AG09309 (cell line): ENCODE results near the gene INHBA.

Experiments
- DNase-seq: peaks from one replicate; pipeline ENCODE4 v3.0.0-alpha.2; 2010; ENCODE audit warnings: low read depth
- H3K4me3 ChIP-seq: 2 replicates; pipeline ENCODE4 v1.5.1; 2011; ENCODE audit warnings: mild to moderate bottlenecking, low read depth, low read length, moderate library complexity; ENCODE audit not compliant: control insufficient read depth
- CTCF ChIP-seq: IDR thresholded peaks from 2 replicates; pipeline ENCODE4 v1.5.1; 2011; ENCODE audit warnings: mild to moderate bottlenecking, low read depth, low read length, inconsistent platforms; ENCODE audit not compliant: insufficient read depth, control insufficient read depth; ENCODE audit errors: missing control alignments

The INHBA gene

GRCh38 chr7:41702635-41703371 lies at the start of gene INHBA:
TSS of gene INHBA (minus strand) at chr7:41703090. CDS start at chr7:41700374, 2,716 bp downstream.
- H3K4me3 ChIP-seq, result peak within 1 kb of the TSS; percentile 60
- no peak for TF ChIP-seq CTCF
- DNase-seq, result peak; percentile 96

GRCh38 chr7:41752615-41753014 lies 49.7 kb upstream of the INHBA start:
- TF ChIP-seq CTCF, result no peak
- no peak for DNase-seq
- H3K4me3 ChIP-seq, result no peak overlapping the region

GRCh38 chr7:41750661-41751540 lies 48.0 kb upstream of the INHBA start:
- no peak for TF ChIP-seq CTCF
- DNase-seq, result no peak
- H3K4me3 ChIP-seq, result no peak overlapping the region

- DNase-seq, result no peak
- TF ChIP-seq CTCF, result no peak
- no peak overlapping the region for H3K4me3 ChIP-seq
Measured at GRCh38 chr7:41747961-41748360, 45.1 kb upstream of the INHBA start.

- no peak for DNase-seq
- TF ChIP-seq CTCF, result no peak
- no peak overlapping the region for H3K4me3 ChIP-seq
Measured at GRCh38 chr7:41745451-41745850, 42.6 kb upstream of the INHBA start.

- no peak overlapping the region for H3K4me3 ChIP-seq
- no peak for TF ChIP-seq CTCF
- DNase-seq, result no peak
Measured at GRCh38 chr7:41744161-41744560, 41.3 kb upstream of the INHBA start.
